ENCODE results near the gene DCDC1.

Gene DCDC1

GRCh38 chr11:31369348-31370329 is at the start of gene DCDC1, which contains the start of gene DNAJC24:
Gene DCDC1 (minus strand): TSS chr11:31369739. CDS start chr11:31328280, 41,459 bp downstream.
Gene DNAJC24 (plus strand): TSS chr11:31369860. CDS start chr11:31370749, 889 bp downstream.
- peak; percentile 90 for DNase-seq (ENCODE audit: low spot score)

- no peak for DNase-seq (ENCODE audit: low spot score)
Observed at GRCh38 chr11:31419138-31419537, 49.6 kb upstream of the DCDC1 start.

GRCh38 chr11:31417816-31418215 is 48.3 kb upstream of the DCDC1 start:
- no peak for DNase-seq (ENCODE audit: low spot score)

- DNase-seq (ENCODE audit: low spot score) = no peak
Observed at GRCh38 chr11:31417357-31417756, 47.8 kb upstream of the DCDC1 start.

- no peak for DNase-seq (ENCODE audit: low spot score)
Observed at GRCh38 chr11:31415435-31415834, 45.9 kb upstream of the DCDC1 start.

GRCh38 chr11:31414338-31414737 is 44.8 kb upstream of the DCDC1 start:
- DNase-seq (ENCODE audit: low spot score) = no peak

GRCh38 chr11:31412946-31413345 is 43.4 kb upstream of the DCDC1 start:
- no peak for DNase-seq (ENCODE audit: low spot score)

- DNase-seq (ENCODE audit: low spot score) = no peak
Observed at GRCh38 chr11:31408201-31408600, 38.7 kb upstream of the DCDC1 start.

GRCh38 chr11:31404614-31405013 is 35.1 kb upstream of the DCDC1 start:
- DNase-seq (ENCODE audit: low spot score) = no peak

- DNase-seq (ENCODE audit: low spot score) = peak; percentile 30
Observed at GRCh38 chr11:31397239-31397834, 27.8 kb upstream of the DCDC1 start.

- DNase-seq (ENCODE audit: low spot score) = no peak
Observed at GRCh38 chr11:31387379-31387778, 17.8 kb upstream of the DCDC1 start.

- no peak for DNase-seq (ENCODE audit: low spot score)
Observed at GRCh38 chr11:31383116-31383515, 13.6 kb upstream of the DCDC1 start.

- no peak for DNase-seq (ENCODE audit: low spot score)
Observed at GRCh38 chr11:31375879-31376278, 6.3 kb upstream of the DCDC1 start.

GRCh38 chr11:31366795-31367194 is 2.7 kb downstream of the DCDC1 start:
- DNase-seq (ENCODE audit: low spot score) = no peak

GRCh38 chr11:31361743-31362142 is 7.8 kb downstream of the DCDC1 start:
- no peak for DNase-seq (ENCODE audit: low spot score)

- no peak for DNase-seq (ENCODE audit: low spot score)
Observed at GRCh38 chr11:31355817-31356216, 13.7 kb downstream of the DCDC1 start.

GRCh38 chr11:31355131-31355530 is 14.4 kb downstream of the DCDC1 start:
- DNase-seq (ENCODE audit: low spot score) = no peak

- no peak for DNase-seq (ENCODE audit: low spot score)
Observed at GRCh38 chr11:31351168-31351567, 18.4 kb downstream of the DCDC1 start.

- peak; percentile 19 for DNase-seq (ENCODE audit: low spot score)
Observed at GRCh38 chr11:31340903-31341572, 28.5 kb downstream of the DCDC1 start.

GRCh38 chr11:31337806-31338205 is 31.7 kb downstream of the DCDC1 start:
- no peak for DNase-seq (ENCODE audit: low spot score)

- no peak for DNase-seq (ENCODE audit: low spot score)
Observed at GRCh38 chr11:31328697-31329096, 40.8 kb downstream of the DCDC1 start.

- no peak for DNase-seq (ENCODE audit: low spot score)
Observed at GRCh38 chr11:31327417-31327816, 42.1 kb downstream of the DCDC1 start.

Data from kidney capillary endothelial cell (primary cell).